Muscle layer of duodenum (tissue), 2 donors: ENCODE data around the gene OR6C75.
"Not testable (repeated sequence)": the region's sequence is repeated elsewhere in the genome, so short reads cannot be mapped to it uniquely, and the experiment has no call there.

ENCODE experiments used
- H3K27ac ChIP-seq: one replicate; pipeline ENCODE4 v1.7.0; 2013; ENCODE audit warnings: mild to moderate bottlenecking, low read length
- H3K27me3 ChIP-seq: one replicate; pipeline ENCODE4 v1.7.0; 2013; ENCODE audit warnings: low read depth, mild to moderate bottlenecking, control low read depth, low read length
- H3K36me3 ChIP-seq, 2 donors: one replicate each; pipeline ENCODE4 v1.7.0; 2013; ENCODE audit warnings: low read length in 2 of 2, control low read depth in 1 of 2, mild to moderate bottlenecking in 1 of 2; ENCODE audit not compliant: insufficient read depth in 2 of 2, control insufficient read depth in 1 of 2
- H3K4me1 ChIP-seq, 2 donors: one replicate each; pipeline ENCODE4 v1.7.0; 2013; ENCODE audit warnings: low read length in 2 of 2, mild to moderate bottlenecking in 2 of 2, control low read depth in 1 of 2, moderate library complexity in 1 of 2; ENCODE audit not compliant: insufficient read depth in 2 of 2, control insufficient read depth in 1 of 2
- H3K4me3 ChIP-seq, 2 donors: one replicate each; pipeline ENCODE4 v1.7.0; 2013; ENCODE audit warnings: low read length in 2 of 2, low read depth in 1 of 2, mild to moderate bottlenecking in 1 of 2
- H3K9me3 ChIP-seq, 2 donors: one replicate each; pipeline ENCODE4 v1.7.0; 2013; ENCODE audit warnings: low read length in 2 of 2, control low read depth in 1 of 2, mild to moderate bottlenecking in 1 of 2; ENCODE audit not compliant: control insufficient read depth in 1 of 2
- donor health status: healthy.

The OR6C75 gene

GRCh38 chr12:55362675-55363074 is at the start of gene OR6C75:
Gene OR6C75, plus strand, starts transcription at chr12:55362975. Its CDS starts 2,136 bp downstream, at chr12:55365111.
- Histone ChIP-seq H3K27ac (no peak within 1 kb of the TSS), H3K4me1 (no peaks in the 10 kb centered on the region)

DNA sequence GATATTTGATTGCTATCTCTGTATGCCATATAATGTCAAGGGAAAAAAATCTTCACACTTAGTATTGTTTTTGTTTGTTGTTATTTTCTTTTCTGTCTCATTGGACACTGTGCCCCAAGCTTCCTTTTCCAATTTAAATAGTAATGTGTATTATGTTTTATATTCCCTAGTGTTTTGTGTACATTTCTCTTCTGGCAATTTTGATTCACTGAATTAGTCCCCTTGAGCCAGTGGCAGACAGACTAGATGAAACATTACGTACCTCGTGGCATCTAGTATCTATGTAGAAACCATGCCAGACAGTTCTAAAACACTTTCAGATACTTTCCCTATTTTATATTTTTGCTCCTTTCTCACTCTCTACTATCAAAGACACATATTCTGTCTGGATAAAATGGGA is 48.7 kb upstream of the OR6C75 start, which contains the start of gene OR6C1:
Gene OR6C1, plus strand, starts transcription at position 301 of the 400 bp plus-strand sequence. CDS start 6,257 bp downstream, outside the sequence.
- Histone ChIP-seq H3K4me1 (no peaks in the 10 kb centered on the region), H3K27ac (no peak within 1 kb of the TSS), H3K27me3 (no peaks in the 10 kb centered on the region), H3K4me3 (no peak within 1 kb of the TSS), H3K9me3 (no peaks in the 10 kb centered on the region), H3K36me3 (no peaks in the 10 kb centered on the region)

More at GRCh38 chr12:55362675-55363074, at the start of gene OR6C75:
- Histone ChIP-seq H3K4me3 (no peak within 1 kb of the TSS), H3K9me3 (no peaks in the 10 kb centered on the region), H3K36me3 (no peaks in the 10 kb centered on the region), H3K27me3 (no peaks in the 10 kb centered on the region)

GRCh38 chr12:55320201-55320600 is 42.6 kb upstream of the OR6C75 start:
- no peaks in the 10 kb centered on the region for H3K4me1 ChIP-seq
- H3K36me3 ChIP-seq = no peaks in the 10 kb centered on the region
- no peak overlapping the region for H3K27ac ChIP-seq
- no peaks in the 10 kb centered on the region for H3K27me3 ChIP-seq
- H3K9me3 ChIP-seq = peaks cover 0 to 3% of the 10 kb centered on the region in 2 donors
- H3K4me3 ChIP-seq = no peak overlapping the region

DNA sequence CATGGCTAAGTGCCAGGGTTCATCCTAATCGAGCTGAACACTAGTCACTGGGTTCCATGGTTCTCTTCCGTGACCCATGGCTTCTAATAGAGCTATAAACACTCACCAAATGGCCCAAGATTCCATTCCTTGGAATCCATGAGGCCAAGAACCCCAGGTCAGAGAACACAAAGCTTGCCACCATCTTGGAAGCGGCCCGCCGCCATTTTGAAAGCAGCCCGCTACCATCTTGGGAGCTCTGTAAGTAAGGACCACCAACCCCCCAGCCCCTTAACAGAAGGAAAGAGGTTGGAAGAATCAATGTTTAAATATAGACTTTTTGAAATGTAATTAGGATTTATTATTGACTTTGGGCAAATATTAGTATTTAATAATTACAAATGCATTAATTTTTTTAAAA is 37.0 kb upstream of the OR6C75 start:
- H3K27ac ChIP-seq = not testable (repeated sequence)

GRCh38 chr12:55330446-55330845 is 32.3 kb upstream of the OR6C75 start, which contains the start of gene OR6C3:
Gene OR6C3, plus strand, starts transcription at chr12:55330746. Its CDS starts 955 bp downstream, at chr12:55331701.
- Histone ChIP-seq H3K4me1 (no peaks in the 10 kb centered on the region), H3K27ac (no peak within 1 kb of the TSS), H3K36me3 (no peaks in the 10 kb centered on the region), H3K9me3 (no peaks in the 10 kb centered on the region), H3K4me3 (no peak within 1 kb of the TSS), H3K27me3 (no peaks in the 10 kb centered on the region)

More for the DNA sequence above, 37.0 kb upstream of the OR6C75 start:
- not testable (repeated sequence) for H3K9me3 ChIP-seq, H3K4me1 ChIP-seq, H3K4me3 ChIP-seq, H3K36me3 ChIP-seq, H3K27me3 ChIP-seq

DNA sequence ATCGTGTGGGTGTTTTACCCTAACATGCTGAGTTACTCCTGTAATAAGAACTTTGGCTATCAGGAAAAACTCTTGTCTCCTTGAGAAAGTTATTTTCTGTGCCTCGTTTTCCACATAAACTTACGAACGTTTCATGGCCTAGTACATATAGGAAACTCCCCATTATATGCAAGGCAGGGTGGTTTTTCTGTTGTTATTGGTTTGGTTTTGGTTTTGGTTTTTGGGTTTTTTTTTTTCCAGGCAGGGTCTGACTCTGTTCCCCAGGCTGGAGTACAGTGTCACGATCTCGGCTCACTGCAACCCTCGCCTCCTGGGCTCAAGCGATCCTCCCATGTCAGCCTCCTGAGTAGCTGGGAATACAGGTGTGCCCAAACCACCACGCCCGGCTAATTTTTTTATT is 26.8 kb upstream of the OR6C75 start:
- H3K36me3 ChIP-seq = no peaks in the 10 kb centered on the region
- no peaks in the 10 kb centered on the region for H3K4me1 ChIP-seq
- no peak overlapping the region for H3K4me3 ChIP-seq
- H3K9me3 ChIP-seq = no peaks in the 10 kb centered on the region
- no peaks in the 10 kb centered on the region for H3K27me3 ChIP-seq
- H3K27ac ChIP-seq = no peak overlapping the region

GRCh38 chr12:55355338-55355737 is 7.4 kb upstream of the OR6C75 start:
- not testable (repeated sequence) for H3K9me3 ChIP-seq, H3K27ac ChIP-seq, H3K4me1 ChIP-seq, H3K36me3 ChIP-seq, H3K27me3 ChIP-seq, H3K4me3 ChIP-seq

DNA sequence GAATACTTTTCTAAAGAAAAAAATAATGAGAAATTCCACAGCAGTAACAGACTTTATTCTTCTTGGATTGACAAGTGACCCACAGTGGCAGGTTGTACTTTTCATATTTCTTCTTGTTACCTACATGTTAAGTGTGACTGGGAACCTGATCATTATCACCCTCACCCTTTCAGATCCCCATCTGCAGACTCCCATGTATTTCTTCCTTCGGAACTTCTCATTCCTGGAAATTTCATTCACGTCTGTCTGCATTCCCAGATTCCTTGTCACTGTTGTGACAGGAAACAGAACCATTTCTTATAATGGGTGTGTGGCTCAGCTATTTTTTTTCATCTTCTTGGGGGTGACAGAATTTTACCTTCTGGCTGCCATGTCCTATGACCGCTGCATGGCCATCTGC is 2.3 kb downstream of the OR6C75 start:
- no peak overlapping the region for H3K4me3 ChIP-seq
- no peaks in the 10 kb centered on the region for H3K36me3 ChIP-seq
- H3K9me3 ChIP-seq = no peaks in the 10 kb centered on the region

GRCh38 chr12:55372521-55372920 is 9.7 kb downstream of the OR6C75 start:
- H3K4me1 ChIP-seq = no peaks in the 10 kb centered on the region
- no peak overlapping the region for H3K4me3 ChIP-seq
- H3K9me3 ChIP-seq = no peaks in the 10 kb centered on the region
- H3K36me3 ChIP-seq = no peaks in the 10 kb centered on the region
- no peak overlapping the region for H3K27ac ChIP-seq
- no peaks in the 10 kb centered on the region for H3K27me3 ChIP-seq

More for the DNA sequence above, 2.3 kb downstream of the OR6C75 start:
- no peak overlapping the region for H3K27ac ChIP-seq
- H3K27me3 ChIP-seq = no peaks in the 10 kb centered on the region
- H3K4me1 ChIP-seq = no peaks in the 10 kb centered on the region

DNA sequence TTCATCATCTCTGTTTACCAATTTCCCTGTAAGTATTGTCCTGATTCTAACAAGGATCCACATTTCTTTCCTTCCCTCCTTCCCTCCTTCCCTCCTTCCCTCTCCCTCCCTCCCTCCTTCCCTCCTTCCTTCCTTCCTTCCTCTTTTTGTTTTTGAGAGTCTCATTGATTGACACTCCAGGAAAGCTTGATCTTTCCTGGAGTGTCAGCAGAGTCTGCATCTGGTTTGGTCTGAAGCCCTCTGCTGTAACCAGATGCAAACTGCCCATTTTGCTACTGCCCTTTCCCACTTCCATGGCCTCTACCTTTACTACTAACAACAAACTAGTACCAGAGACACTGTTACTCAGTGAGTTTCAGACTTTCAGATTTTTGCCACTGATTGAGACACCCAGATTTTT is 23.1 kb downstream of the OR6C75 start:
- H3K27me3 ChIP-seq = no peaks in the 10 kb centered on the region
- no peaks in the 10 kb centered on the region for H3K4me1 ChIP-seq
- H3K9me3 ChIP-seq = no peaks in the 10 kb centered on the region
- H3K27ac ChIP-seq = no peak overlapping the region
- no peak overlapping the region for H3K4me3 ChIP-seq
- no peaks in the 10 kb centered on the region for H3K36me3 ChIP-seq

- H3K4me1 ChIP-seq = no peaks in the 10 kb centered on the region
- no peaks in the 10 kb centered on the region for H3K9me3 ChIP-seq
- H3K36me3 ChIP-seq = no peaks in the 10 kb centered on the region
- no peaks in the 10 kb centered on the region for H3K27me3 ChIP-seq
- H3K27ac ChIP-seq = no peak overlapping the region
- no peak overlapping the region for H3K4me3 ChIP-seq
Observed at GRCh38 chr12:55392032-55392795, 29.4 kb downstream of the OR6C75 start.

DNA sequence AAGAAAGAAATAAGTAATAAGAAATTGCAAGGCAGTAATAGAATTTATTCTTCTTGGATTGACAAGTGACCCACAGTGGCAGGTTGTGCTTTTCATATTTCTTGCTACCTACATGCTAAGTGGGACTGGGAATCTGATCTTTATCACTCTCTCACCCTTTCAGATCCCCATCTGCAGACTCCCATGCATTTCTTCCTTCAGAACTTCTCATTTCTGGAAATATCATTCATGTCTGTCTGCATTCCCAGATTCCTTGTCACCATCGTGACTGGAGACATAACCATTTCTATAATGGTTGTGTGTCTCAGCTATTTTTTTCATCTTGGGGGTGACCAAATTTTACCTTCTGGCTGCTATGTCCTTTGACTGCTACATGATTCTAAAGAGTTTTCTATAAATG is 33.6 kb downstream of the OR6C75 start:
- no peaks in the 10 kb centered on the region for H3K36me3 ChIP-seq
- no peak overlapping the region for H3K27ac ChIP-seq
- no peaks in the 10 kb centered on the region for H3K4me1 ChIP-seq
- no peaks in the 10 kb centered on the region for H3K27me3 ChIP-seq
- no peak overlapping the region for H3K4me3 ChIP-seq
- H3K9me3 ChIP-seq = no peaks in the 10 kb centered on the region
